ENCODE results near the gene USP47.

The USP47 gene

GRCh38 chr11:11965656-11966353 lies 124.0 kb downstream of the USP47 start:
- no peak overlapping the region for H3K4me3 ChIP-seq (ENCODE audit: low read depth, low read length)
- TF ChIP-seq CTCF (IDR thresholded peaks at IDR 0.05; ENCODE audit: low read depth, low read length): no peak

- no peak overlapping the region for H3K4me3 ChIP-seq (ENCODE audit: low read depth, low read length)
- no peak for TF ChIP-seq CTCF (IDR thresholded peaks at IDR 0.05; ENCODE audit: low read depth, low read length)
Observed at GRCh38 chr11:11966354-11966741, 124.6 kb downstream of the USP47 start.

- peak; percentile 88 for TF ChIP-seq CTCF (IDR thresholded peaks at IDR 0.05; ENCODE audit: low read depth, low read length)
- no peak overlapping the region for H3K4me3 ChIP-seq (ENCODE audit: low read depth, low read length)
Observed at GRCh38 chr11:11966826-11967668, 125.3 kb downstream of the USP47 start.

GRCh38 chr11:11967669-11968510 lies 126.1 kb downstream of the USP47 start:
- TF ChIP-seq CTCF (IDR thresholded peaks at IDR 0.05; ENCODE audit: low read depth, low read length): no peak
- H3K4me3 ChIP-seq (ENCODE audit: low read depth, low read length): no peak overlapping the region

GRCh38 chr11:11968511-11969280 lies 126.9 kb downstream of the USP47 start:
- no peak for TF ChIP-seq CTCF (IDR thresholded peaks at IDR 0.05; ENCODE audit: low read depth, low read length)
- H3K4me3 ChIP-seq (ENCODE audit: low read depth, low read length): no peak overlapping the region

- TF ChIP-seq CTCF (IDR thresholded peaks at IDR 0.05; ENCODE audit: low read depth, low read length): no peak
- no peak overlapping the region for H3K4me3 ChIP-seq (ENCODE audit: low read depth, low read length)
Observed at GRCh38 chr11:11969380-11970215, 127.8 kb downstream of the USP47 start.

All from WI38 (cell line).